PC-3 (cell line): ENCODE measurements around the gene NBAS.

ENCODE experiments used
- EZH2phosphoT487 ChIP-seq: fragments of 300-600 bp; sonication (generic); IDR thresholded peaks from 2 replicates; pipeline ENCODE4 v1.6.1; 2018; ENCODE audit warnings: mild to moderate bottlenecking, antibody characterized with exemption, low read length, borderline replicate concordance
- TF ChIP-seq, protein P1 (sequence below): fragments of 300-600 bp; sonication (generic); conservative IDR thresholded peaks from 2 replicates; pipeline ENCODE4 v1.5.1; 2017; ENCODE audit warnings: antibody characterized with exemption, low read depth, mild to moderate bottlenecking, low read length

DNA sequence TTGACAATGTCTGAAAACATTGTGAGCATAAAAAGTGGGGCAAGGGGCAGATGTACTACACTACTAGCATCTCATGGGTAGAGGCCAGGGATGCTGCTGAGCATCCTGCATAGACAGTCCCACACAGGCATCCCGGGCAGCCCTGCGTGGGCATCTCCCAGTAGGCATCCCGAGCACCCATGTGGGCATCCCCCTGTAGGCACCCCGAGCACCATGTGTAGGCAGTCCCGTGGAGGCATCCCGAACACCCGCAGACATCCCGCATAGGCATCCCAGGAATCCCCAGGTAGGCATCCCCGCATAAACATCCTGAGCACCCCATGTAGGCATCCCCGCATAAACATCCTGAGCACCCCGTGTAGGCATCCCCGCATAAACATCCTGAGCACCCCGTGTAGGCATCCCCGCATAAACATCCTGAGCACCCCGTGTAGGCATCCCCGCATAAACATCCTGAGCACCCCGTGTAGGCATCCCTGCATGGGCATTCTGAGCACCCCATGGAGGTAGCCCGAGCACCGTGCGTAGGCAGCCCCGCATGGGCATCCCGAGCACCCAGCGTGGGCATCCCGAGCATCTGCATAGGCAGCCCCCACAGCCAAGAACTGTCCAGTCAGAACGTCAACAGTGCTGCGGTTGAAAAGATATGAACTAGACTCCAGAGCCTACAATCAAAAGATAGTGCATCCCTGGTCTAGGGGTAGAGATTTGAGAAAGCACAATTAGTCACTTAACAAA is 273.5 kb downstream of the NBAS start:
- TF ChIP-seq, protein P1, sequence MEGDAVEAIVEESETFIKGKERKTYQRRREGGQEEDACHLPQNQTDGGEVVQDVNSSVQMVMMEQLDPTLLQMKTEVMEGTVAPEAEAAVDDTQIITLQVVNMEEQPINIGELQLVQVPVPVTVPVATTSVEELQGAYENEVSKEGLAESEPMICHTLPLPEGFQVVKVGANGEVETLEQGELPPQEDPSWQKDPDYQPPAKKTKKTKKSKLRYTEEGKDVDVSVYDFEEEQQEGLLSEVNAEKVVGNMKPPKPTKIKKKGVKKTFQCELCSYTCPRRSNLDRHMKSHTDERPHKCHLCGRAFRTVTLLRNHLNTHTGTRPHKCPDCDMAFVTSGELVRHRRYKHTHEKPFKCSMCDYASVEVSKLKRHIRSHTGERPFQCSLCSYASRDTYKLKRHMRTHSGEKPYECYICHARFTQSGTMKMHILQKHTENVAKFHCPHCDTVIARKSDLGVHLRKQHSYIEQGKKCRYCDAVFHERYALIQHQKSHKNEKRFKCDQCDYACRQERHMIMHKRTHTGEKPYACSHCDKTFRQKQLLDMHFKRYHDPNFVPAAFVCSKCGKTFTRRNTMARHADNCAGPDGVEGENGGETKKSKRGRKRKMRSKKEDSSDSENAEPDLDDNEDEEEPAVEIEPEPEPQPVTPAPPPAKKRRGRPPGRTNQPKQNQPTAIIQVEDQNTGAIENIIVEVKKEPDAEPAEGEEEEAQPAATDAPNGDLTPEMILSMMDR = no peak
- no peak for TF ChIP-seq EZH2phosphoT487
